Cerebellar nuclear complex (tissue), 1 donor: Measurements from ENCODE around the gene WDR54.
"Not testable (repeated sequence)": the region's sequence is repeated elsewhere in the genome, so short reads cannot be mapped to it uniquely, and the experiment has no call there.

Experiments
- DNase-seq, 2 experiments: peaks; one replicate each; lab custom pipeline; 2025; lab: John Stamatoyannopoulos, UW

The WDR54 gene

GRCh38 chr2:74429487-74430451, 8.2 kb downstream of the WDR54 start:
- no peak for DNase-seq

- no peak for DNase-seq
Measured at GRCh38 chr2:74430502-74430901, 9.0 kb downstream of the WDR54 start.

- no peak for DNase-seq
Measured at GRCh38 chr2:74436111-74436805, 14.7 kb downstream of the WDR54 start.

- no peak for DNase-seq
Measured at GRCh38 chr2:74436848-74437695, 15.5 kb downstream of the WDR54 start.

DNA sequence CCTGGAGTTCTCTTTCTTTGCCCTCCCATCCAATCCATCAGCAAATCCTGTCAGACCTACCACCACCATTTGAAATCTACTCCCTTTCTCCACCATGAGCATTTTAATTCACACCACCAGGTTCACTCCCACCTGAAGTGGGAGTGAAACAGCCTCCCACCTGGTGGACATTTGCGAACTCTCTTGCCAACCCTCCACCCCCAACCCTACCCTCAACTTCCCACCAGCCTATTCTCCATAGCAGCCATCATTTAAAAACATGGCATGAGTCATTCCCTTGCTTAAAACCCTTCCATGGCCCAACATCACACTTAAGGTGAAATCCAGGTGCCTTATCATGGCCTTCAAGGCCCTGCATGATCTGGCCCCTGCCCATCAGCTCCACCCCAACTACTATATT, 16.7 kb downstream of the WDR54 start:
- DNase-seq = no peak

- no peak for DNase-seq
Measured at GRCh38 chr2:74439373-74439772, 17.8 kb downstream of the WDR54 start.

- no peak for DNase-seq
Measured at GRCh38 chr2:74439803-74440377, 18.4 kb downstream of the WDR54 start.

DNA sequence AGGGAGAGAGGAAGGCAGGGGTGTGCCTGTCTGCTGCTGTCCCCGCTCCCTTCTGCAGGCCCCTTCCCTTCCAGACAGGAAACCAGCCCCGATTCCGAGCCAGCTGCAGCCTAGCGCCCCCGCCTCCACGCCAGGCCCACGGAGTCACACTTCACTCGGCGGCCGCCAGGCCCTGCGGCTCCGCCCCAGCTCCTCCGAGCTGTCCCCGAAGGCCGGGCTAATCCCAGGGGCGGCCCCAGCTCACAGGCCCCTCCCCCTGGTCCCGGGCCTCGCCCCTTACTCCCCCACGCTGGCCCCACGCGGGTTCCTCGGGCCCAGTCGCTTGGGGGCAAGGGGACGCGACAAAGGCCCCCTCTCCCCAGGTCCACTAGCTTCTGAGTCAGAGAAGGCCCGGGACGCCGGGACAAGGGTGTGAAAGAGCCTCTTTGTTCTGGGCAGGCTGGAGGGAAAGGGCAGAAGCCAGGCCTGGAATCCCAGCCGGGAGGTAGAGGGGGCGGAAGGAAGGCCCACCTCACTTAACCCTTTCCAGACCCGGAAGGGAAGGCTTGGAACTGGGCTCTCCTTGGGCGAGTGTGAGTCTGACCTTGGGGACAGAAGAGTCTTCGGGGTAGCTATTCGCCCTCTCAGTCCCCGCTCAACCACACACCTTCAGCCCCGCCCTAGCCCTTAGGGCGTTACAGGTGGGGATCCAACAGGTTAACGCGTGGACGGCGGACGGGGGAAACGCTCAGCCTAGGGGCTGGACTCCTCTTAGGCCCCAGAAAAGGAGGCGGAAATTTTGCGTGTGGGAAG, 19.0 kb downstream of the WDR54 start:
- DNase-seq = no peak

DNA sequence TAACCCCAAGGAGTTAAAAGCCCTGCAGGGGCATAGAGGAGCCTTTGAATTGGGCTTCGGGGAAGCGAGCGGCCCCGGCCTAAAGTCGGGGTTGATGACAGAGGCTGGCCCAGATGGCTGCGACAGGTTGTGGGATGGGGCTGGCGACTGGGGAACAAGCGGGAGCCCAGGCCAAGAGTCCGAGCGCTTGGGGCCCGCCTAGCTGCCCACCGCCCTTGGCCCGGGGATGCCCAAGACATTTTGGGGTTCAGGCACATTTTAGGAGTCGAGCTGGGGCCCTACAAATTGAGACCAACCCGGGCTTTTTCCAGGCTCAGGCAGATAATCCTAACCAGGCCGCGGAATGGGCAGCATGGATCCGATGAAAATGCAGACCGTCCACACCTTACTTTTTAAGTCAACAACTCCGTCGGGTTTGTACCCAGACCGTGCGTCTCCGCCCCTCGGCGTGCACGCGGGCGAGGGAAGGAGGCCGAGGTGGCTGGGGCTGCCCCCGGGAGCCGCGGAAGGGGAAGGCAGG, 19.7 kb downstream of the WDR54 start:
- DNase-seq = no peak

DNA sequence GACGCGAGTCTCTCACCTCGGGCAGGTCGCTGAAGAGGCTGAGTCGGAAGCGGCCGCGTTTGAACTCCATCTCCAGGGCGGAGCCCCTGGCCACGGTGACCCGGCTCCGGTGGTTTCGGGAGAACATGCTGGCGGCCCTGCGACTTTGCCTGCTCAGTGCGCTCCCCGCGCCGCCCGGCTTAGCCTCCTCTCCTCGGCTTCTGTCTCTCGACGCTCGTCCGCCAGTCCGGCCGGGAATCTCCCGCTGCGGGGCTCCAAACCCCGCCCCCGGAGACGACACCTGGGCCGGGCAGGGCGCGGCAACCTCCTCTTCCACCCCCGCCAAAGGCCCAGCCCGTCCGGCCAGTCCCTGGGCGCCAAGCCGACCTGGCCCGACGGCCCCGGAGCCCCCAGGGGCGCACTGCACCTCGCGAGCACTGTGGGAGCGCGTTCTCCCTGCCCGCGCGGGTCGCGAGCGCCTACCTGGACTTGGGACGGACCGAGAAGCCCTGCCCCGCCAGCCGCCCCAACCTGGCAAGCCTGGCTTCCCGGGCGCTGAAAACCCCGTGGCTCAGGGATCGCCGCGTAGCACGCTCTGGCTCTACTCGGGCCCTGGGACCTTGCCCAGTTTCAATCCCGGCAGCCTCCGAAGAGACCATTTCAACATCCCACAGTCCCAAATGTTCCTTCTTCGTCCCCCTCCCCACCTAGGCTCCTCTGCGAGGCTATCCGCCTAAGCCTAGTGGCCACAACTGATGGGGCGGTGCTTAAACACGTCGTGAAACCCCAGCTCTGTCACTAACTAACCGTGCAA, 20.4 kb downstream of the WDR54 start, which contains the start of gene RTKN:
Gene RTKN, minus strand, starts transcription at position 248 of the 793 bp plus-strand sequence. Its CDS starts 121 bp downstream, at position 127.
- no peak for DNase-seq

DNA sequence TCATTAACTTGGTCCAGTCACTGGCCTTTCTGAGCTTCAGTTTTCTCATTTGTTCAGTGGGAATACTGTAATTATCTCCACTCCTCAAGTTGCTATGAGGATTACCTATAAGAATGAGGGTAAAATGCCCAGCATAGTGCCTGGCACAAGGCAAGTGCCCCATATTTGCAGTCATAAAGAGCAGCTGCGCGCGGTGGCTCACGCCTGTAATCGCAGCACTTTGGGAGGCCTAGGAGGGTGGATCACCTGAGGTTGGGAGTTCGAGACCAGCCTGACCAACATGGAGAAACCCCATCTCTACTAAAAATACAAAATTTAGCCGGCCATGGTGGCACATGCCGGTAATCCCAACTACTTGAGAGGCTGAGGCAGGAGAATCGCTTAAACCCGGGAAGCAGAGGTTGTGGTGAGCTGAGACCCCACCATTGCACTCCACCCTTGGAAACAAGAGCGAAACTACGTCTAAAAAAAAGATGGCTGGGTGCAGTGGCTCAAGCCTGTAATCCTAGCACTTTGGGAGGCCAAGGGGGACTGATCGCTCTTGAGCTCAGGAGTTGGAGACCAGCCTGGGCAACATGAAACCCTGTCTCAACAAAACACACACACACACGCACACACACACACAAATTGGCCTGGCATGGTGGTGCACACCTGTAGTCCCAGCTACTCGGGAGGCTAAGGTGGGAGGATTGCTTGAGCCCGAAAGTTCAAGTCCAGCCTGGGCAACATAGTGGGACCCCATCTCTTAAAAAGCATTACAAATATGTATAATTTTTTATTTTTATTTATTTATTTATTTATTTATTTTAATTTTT, 21.2 kb downstream of the WDR54 start:
- DNase-seq = not testable (repeated sequence)

- no peak for DNase-seq
Measured at GRCh38 chr2:74444498-74445318, 23.2 kb downstream of the WDR54 start.

GRCh38 chr2:74447230-74447999, 25.9 kb downstream of the WDR54 start:
- DNase-seq = no peak

DNA sequence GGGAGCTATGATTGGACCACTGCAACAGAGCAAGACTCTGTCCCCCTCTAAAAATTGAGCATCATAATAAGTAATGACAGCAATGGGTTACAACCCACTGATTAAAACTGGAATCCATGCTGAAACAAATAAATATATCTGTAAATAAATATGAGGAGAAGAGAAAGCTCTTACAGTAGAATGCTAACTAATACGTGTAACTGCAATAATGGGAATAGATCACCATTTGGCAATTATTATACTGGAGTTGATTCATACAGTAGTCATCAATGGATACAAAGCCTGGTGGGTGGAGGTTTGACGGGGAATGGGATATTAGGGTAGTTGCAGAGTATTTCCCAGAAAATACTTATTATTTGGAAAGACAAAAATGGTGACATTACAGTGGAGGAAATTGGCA, 27.2 kb downstream of the WDR54 start:
- no peak for DNase-seq

GRCh38 chr2:74450570-74451190, 29.1 kb downstream of the WDR54 start:
- no peak for DNase-seq

DNA sequence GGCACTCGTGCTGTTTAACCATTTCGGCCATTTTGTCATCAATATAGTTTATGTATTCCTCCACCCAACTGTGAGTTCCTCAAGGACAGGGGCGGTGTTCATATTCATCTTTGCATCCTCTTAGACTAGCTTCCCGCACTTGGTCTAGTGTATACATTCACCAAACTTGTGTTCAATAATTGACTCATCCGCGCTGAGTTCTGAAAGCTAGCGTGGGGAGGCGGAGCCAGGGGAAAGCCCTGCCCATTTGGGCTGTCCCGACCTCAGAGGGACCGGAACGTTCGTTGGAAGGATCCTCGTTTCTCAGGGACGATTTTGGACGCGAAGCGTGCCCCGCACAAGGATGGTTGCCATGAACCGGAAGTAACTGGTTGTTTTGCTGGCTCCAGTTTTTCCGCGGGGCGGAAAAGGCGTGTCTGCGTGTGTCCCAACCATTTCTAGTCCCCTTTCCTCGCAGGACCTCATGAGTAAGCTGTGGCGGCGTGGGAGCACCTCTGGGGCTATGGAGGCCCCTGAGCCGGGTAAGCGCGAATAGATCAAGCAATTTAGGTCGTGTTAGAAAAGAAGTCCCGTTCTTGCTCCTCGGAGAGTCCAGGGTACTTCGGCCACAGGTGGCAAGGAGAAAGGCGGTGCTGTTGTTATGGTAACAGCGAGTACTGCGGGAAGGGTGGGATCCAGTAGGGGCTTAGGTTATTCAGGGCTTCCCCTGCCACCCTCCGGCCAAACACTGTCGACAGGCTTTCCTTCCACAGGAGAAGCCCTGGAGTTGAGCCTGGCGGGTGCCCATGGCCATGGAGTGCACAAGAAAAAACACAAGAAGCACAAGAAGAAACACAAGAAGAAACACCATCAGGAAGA, 33.4 kb downstream of the WDR54 start, which contains the start of gene INO80B:
Gene INO80B, plus strand, starts transcription at position 434 of the 858 bp plus-strand sequence. Its CDS starts 30 bp downstream, at position 464.
- peak; percentile 52 to 84 for DNase-seq
